Fibroblast of skin of back (primary cell): Measurements from ENCODE around the gene FMNL2.
"Not testable (repeated sequence)": the region's sequence is repeated elsewhere in the genome, so short reads cannot be mapped to it uniquely, and the experiment has no call there.

Experiments
- DNase-seq: peaks from one replicate; pipeline ENCODE4 v3.0.0-alpha.2; 2013

Gene FMNL2

DNA sequence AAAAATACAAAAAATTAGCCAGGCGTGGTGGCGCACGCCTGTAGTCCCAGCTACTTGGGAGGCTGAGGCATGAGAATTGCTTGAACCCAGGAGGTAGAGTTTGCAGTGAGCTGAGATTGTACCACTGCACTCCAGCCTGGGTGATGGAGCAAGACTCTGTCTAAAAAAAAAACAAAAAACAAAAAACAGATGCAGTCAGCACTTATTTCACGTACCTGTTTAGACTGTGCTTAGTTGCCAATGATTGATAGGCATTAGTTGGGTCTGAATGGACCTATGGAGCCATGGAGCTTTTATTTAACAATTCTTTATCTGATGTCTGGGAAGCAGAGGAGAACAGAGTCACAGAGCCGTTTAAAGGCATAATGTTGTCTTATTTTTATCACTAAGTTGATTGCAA is 139.5 kb downstream of the FMNL2 start:
- DNase-seq: not testable (repeated sequence)

DNA sequence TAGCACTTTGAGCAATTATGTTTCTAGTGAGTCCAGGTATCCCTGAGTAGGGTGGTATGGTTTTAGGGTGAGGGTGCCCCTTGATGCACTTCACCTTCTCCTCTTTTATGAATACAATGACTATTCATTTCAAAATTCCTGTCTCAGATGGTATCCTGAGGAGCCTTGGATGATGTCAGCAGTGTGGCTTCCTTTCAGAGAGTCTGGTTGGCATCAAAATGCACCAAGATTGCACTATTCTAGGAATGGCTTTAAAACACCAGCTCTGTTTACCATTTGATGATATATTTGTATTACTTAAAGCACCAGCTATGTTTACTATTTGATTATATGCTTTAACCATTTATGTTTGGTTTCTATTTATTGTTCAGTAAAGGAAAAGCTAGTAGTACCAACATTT is 141.0 kb downstream of the FMNL2 start:
- no peak for DNase-seq

DNA sequence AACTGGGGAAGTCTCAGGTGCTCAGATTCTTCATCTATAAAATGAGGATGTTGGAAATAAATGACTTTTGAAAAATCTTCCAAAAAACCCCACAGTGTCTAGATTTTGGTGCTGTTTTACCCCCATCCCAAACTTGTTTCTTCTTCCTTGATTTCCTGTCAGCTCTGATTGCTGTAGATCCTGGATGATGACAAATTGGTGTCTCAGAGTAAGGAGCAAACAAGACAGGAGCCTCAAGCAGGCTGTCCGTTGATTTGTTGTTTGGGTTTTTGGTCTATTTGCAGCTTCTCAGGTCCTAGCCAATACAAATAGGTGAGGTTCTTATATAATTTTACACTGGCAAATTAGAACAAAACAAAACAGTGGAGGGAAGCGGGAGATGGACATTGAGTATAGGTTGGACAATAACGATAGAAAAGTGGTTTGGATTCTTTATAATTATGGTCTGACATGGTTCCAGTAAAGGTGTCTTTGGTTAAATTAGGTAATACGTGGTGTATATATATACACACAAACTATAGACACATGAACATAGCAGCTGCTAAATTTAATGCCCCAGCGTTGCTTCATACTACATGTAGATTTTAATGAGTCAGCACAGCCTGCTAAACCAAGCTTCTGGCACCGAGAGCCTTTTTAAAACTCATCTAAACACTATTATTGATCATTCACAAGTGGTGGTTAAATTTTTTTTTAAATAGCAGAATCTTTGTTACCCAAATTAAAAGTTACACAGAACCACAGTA is 142.5 kb downstream of the FMNL2 start:
- DNase-seq: no peak

DNA sequence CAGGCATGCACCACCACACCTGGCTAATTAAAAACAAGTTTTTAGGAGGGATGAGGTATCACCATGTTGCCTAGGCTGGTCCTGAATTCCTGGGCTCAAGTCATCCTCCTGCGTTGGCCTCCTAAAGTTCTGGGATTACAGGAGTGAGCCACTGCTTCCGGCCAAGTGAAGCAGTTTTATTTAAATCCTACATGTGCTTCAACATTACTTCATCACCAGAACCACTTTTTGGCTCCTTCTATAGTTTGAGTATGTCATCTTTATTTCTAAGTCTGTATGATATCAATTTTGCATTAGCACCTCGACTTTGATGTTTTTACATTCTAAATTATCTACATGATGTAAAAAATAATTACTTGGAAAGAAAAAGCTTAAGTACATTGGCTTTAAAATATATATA is 144.3 kb downstream of the FMNL2 start:
- DNase-seq: no peak

DNA sequence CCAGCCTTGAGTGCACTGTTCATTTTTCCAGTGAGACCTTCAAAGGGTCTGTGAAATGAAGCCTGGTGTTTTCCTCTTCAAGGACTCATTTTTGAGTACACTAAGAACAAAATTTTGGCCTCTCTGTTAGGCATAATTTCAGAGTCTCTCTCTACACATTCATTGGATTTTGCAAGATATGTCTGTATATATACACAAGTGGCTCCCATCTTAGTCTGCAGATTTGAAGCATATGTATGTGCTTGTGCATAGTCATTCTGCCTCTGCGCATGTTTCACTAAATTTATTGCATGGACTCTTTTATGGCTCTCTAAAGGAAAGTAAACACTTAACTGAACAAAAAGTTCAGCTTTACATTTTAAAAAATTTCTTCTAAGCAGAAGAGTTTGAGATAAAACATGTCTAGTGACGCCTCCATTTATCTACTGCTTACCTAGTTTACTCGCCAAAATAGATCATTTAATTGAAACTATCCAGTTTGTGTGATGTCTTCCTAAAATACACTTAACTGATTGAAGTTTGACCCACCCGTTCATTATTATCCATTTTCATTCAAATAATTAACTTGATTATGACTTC is 145.9 kb downstream of the FMNL2 start:
- DNase-seq: no peak

DNA sequence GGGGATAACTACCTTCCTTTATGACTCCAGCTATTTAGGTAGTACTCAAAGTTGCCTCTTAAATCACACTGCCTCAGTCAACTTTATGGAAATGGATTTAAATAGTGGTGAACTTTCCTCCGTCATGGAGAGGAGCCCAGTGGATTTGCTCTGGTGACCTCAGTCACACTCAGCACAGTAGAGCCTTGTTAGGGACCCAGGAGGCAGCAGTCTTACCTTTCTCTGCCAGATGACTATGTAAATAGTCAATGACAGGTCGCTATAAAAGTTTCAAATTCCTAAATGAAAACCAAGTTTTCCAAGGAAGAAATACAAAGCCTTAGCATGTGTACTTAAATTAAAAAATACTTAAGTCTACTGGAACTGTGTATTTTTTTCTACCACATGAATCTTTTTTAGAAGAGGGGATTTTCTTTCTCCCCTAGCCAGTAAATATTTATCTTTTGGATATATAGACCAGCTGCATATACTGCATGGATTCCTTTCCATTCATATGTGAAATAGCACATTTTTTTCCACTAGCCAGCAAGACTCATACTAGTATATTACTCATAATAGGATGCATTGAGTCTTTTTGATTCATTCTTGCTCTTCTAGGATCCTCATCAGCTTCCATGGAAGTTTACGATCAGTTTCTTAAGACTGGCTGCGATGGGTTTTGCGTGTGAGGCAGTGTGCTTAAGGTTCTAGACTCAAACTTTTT is 147.1 kb downstream of the FMNL2 start:
- no peak for DNase-seq

DNA sequence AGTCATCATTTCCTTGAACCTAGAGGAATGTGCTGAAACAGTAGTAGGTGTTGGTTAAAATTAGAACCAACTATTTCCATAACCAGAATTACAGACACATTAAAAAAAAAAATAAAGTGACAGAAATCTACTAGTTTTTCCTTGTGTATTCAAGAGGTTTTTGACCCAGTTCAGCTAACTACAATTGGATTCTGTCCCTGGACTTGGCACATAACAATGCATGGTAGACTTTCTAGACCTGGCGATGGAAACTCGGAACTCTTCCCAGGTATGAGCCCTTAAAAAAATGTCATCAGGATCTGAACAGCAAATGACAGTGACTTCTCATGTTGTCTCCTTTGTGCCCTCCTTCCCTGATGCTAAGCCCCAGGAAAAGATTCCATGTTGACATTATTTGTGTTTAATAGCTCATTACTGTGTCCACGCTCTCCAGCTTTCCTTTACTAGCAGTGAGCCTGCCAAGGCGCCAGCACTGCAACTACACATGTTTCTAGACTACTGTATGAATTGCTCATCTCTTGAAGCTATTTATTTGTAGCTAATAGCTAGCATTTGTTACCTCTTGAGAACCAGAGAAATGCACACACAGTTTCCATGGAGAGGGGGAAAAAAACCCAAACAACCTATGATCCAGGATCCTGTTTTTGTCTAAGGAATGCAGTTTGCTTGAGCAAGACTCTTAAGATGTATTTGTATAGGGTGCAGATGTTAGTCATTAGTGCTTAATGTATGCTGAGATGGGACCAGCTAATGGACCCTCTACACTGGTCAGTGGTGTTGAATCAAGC is 148.5 kb downstream of the FMNL2 start:
- peak; percentile 20 for DNase-seq

DNA sequence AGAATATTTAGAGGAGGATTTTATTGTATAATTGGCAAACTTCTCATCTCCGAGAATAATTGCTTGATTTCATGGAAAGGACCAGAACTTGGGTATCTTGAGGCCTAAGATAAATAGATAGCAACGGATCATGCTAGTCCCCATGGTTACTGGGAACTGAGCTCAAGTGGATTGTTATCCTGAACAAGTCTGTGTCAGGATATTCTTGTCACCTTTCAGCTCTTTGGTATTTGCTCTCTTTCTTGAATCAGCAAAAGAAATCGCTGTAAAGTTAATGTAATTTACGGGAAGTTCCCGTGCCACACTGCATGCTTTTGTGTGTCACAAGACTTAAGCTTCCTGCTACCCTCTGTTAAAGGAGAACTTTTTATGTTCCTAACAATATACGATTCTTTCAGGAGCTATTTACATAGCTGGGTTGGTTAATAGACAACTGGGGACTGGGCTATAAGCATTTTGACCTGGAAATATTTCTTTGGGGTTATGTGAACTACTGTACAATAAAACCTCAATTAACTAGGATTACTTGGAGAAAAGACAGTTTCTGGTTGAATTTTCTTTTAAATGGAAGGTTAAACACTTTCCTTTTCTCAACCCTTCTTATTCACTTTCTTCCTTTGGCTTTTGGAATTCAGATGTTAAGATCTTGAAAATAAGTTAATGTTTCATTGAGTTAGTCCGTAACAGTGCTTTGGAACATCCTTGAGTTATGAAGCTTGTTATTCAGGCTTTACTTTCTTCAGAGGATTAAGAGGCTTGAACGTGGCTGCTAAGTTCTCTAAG is 151.2 kb downstream of the FMNL2 start:
- no peak for DNase-seq

DNA sequence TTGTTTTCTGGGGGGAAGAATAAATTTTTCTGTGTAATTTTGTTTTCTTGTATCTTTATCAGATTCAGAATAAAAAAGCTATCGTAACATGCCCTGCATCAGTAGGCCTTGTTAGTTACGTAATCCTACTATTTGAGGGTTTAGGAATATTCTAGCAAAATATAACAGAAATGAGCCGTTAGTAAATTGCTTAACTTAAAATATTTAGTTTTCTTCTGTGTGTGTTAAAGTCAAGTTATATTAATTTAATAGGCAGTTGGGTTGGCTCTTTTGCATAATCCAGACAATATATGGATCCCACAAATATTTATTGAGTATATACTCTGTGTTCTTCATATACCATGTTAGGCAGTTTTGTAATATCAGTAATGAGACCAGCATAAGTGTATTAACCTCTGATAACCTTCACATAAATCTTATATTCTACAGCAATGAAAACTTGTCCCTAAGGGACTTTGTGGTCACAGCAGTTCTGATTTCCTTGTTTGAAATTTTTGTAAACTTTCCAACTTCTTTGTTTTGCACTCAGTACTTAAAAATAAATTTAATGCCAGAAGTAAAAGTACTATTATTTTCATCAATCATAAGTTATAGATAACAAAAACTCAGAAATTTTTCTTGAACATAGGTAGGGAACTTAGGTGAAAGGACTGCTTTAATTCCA is 151.9 kb downstream of the FMNL2 start:
- DNase-seq: peak; percentile 18

DNA sequence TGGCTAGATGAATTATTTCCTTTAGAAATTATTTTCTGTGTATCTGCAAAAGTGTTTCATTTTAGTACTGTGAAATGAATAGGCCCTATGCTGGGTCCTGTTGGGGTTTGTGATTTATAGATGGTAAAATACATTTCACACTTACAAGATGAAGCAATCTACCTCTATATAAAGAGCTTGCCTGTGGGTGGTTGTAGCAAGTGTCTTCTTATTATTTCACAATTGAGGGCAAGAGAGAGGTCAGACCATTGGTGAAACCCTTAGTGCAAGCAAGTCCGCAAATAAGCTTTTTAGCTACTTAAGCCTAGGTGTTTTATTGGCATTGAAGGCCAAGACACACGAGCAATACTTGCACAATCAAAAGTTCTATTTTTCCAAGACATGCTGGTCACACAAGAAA is 153.1 kb downstream of the FMNL2 start:
- no peak for DNase-seq

DNA sequence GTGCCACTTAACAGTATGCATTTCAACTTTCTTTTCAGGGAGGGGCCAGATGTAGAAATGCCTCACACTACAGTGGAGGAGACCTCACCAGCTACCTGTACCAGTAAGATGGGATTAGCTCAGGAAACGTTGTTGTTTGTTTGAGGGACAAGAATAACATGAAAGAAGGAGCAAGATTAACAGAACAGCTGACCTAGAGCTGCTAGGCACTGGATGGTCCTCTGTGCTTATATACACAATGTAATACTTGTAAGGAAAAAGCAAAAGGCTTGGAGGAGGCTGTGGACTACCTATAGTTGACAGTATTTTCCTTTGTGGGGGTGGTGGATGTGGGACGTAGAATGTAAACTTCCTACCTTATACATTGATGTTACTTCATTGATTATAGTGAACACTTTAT is 154.4 kb downstream of the FMNL2 start:
- no peak for DNase-seq

DNA sequence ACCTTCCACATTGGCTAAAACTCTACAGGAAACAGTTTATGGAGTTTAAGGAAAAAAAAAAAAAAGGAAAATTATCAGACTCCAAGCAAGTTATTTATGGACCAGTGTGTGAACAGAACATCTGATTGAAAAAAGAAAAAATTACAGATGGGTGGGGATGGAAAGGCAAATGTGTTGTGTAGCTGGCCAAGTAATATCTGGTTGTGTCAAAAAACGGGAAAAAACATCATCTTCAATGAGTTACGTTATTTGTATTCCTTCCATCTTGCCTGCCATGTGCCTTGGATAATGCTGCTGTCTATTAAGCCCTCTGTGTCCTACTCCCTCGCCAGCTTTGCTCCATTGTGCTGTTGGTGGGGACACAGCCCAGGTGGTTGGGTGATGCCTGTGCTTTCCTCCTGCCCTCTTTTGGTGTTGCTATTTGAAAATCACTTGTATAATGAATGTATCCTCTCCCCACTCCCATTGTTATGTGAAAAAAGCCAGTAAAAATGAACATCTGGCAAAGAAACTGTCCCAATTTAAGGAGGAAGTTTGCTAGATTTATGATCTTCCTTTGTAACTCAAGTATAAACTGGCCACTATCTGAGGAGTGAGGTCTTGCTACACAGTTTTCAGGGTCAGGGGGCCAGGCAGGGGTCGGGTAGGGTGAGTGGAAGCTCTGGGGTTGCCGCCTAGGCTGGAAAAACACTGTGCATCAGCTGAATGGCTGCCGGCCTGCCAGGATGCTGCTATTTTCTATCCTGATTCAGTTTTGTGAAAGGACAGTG is 155.9 kb downstream of the FMNL2 start:
- DNase-seq: no peak

DNA sequence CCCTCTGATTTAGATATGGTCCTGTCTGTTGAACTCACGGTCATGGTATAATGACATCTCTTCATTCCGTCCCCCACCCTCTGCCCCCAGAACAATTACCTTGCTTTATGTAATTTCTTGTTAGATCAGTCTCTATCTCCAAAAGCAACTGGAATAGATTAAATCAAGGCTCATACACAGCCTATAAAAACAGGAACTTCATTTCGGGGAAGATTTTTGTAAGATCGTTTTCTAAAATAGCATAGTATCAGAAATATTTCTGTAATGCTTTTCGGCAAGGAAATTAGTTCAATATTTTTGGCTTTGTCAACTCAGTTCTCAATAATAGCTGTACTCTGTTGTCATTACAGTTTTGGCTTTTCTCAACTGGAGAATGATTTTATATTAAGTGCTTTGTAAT is 157.2 kb downstream of the FMNL2 start:
- no peak for DNase-seq

DNA sequence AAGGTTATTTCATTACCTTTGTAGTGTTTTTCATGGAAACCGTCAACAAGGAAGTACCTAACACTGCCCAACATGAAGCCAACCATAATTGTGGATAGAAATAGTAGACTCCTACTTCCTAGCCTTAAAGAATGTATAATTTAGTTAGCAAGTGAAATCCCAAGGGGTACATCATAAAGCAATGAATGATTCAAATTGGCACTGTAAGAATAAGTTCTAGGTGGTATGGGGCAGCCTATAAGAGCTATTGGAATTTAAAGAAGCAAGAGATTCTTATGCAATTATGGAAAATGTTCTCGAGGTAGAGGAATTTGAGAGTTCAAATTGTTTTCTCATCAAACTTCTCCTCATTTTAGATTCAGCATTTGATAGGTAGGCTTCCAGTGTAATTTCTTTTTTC is 157.9 kb downstream of the FMNL2 start:
- no peak for DNase-seq

DNA sequence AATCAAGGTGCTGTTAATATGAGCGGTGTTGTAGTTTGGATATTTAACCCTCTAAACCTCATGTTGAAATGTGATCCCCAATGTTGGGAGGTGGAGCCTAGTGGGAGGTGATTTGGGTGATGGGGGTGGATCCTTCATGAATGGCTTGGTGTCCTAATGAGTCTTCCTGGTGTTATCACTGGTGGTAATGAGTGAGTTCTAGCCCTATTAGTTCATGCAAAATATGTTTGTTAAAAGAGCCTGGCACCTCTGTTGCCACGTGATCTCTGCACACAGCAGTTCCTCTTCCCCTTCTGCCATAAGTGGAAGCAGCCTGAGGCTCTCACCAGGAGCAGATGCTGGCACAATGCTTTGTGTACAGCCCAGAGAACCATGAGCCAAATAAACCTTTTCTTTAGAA is 158.4 kb downstream of the FMNL2 start:
- DNase-seq: no peak

DNA sequence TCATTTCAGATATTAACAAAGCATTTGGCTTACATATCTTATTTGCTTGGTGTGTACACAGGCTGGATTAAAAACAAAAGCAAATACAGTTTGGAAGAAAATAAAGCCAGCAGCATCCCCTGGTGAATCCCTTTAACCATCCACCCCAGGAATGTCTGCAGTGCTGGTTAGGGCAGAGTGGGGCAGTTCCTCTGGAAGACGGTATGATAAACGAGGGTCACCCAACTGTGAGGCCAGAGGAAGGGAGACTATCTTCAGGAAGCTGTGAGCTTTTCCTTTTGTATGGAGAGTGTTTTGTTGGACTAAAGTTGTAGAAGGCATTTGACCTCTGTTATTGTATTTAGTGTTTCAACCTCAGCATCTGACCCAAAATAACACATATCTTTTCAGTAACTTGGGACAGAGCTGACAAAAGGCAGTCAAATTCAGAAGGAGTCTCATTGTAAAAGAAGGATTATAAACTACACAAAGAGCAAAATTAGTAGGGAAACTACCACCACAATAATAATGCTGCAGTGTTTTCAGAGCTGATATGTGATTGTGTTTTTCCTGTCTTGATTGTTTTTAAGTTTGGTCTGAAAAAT is 159.1 kb downstream of the FMNL2 start:
- DNase-seq: no peak

DNA sequence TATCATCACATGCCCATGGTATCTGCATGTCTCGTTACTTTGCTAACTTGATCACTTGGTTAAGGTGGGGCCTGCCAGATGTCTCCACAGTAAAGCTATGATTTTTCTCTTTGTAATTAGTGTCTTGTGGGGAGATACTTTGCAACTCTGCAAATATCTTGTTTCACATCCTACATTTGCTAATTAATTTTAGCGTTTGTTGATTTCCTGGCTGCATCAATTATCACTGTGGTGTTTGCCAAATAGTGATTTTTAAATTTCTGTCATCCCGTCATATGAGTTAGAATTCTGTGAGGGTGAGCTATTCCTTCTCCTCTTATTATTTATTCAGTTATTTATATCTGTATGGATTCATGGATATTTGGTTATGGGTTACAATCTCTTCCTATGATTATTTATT is 161.4 kb downstream of the FMNL2 start:
- no peak for DNase-seq

DNA sequence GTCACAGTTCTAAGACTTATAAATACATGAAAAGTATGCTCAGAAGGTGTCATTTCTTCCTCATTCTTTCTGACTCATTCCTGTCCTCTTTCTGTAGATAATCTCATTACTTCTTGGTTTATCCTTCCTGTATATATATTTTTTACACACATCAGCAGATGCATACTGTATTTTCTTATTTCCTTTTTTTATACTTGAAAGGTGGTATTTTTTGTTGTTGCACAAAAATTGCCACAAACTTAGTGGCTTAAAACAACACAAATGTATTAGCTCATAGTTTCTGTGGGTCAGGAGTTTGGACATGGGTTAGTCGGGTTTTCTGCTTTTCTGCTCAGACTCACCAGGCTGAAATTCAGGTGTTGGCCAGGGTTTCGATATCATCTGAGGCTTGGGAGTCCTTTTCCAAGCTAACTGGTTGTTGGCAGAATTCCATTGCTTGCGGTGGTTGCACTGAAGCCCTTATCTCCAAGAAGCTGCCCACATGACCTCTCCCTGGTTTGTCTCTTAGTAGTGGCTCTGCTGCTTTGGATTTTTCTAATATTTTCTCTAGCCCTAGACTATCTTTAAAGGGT is 162.6 kb downstream of the FMNL2 start:
- DNase-seq: no peak

DNA sequence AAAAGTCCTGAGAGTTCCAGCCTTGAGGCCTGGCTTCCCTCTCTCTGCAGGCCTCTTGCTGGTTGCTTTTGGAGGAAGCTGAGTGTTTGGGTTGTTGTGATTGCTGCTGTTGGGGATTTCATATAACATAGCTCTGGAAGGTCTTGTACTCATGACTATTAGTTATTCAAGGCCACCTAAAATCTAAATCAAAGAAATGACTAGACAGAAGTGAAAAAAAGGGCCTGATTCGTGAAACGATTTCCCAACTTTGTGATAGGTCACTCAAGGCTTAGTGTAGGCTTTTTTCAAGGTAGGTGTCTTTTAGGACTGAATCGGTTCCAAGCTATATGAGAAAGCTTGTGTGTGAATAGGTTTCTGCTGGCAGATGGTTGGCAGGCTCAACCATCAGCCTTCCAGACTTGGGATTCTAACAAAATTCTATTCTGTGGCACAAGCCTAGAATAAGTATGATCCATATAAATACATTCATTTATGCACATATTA is 164.4 kb downstream of the FMNL2 start:
- no peak for DNase-seq
